HepG2 (cell line): Measurements from ENCODE around the gene ZXDC. TPM values are rescaled to one million over a fixed set of nuclear protein-coding genes. Genes with fewer than 3 reads are reported as not detected.

Experiments used
- CEBPG ChIP-seq: IDR thresholded peaks from 2 replicates; pipeline ENCODE4 v1.6.1; 2016
- FIP1L1 ChIP-seq: fragments of 200-400 bp; formaldehyde crosslinking; IDR thresholded peaks from 2 replicates; pipeline ENCODE4 v1.6.1; 2018; ENCODE audit warnings: low read depth, mild to moderate bottlenecking, low read length, moderate library complexity, borderline replicate concordance; ENCODE audit not compliant: insufficient read depth
- HHEX ChIP-seq: IDR thresholded peaks from 2 replicates; pipeline ENCODE4 v1.6.1; 2016; ENCODE audit warnings: control low read depth
- HNRNPLL ChIP-seq: fragments of 200-400 bp; formaldehyde crosslinking; IDR thresholded peaks from 2 replicates; pipeline ENCODE4 v1.6.1; 2017; ENCODE audit warnings: mild to moderate bottlenecking, low read depth, low read length; ENCODE audit not compliant: poor library complexity, severe bottlenecking
- MED8 ChIP-seq: sonication (generic); formaldehyde crosslinking; IDR thresholded peaks from 2 replicates; pipeline ENCODE4 v1.8.1; 2023; ENCODE audit warnings: mild to moderate bottlenecking, missing genetic modification reagents; ENCODE audit not compliant: insufficient replicate concordance
- MIXL1 ChIP-seq: IDR thresholded peaks from 2 replicates; pipeline ENCODE4 v1.6.1; 2016
- NCOA5 ChIP-seq: sonication (generic); formaldehyde crosslinking; IDR thresholded peaks from 2 replicates; pipeline ENCODE4 v1.4.0; 2020; ENCODE audit warnings: missing genetic modification reagents
- NFE2 ChIP-seq: sonication (generic); formaldehyde crosslinking; IDR thresholded peaks from 2 replicates; pipeline ENCODE4 v1.4.0; 2020; ENCODE audit warnings: missing genetic modification reagents
- NFYC ChIP-seq: IDR thresholded peaks from 2 replicates; pipeline ENCODE4 v1.6.1; 2016; ENCODE audit warnings: missing genetic modification reagents, missing compliant biosample characterization
- RBAK ChIP-seq: sonication (generic); formaldehyde crosslinking; IDR thresholded peaks from 2 replicates; pipeline ENCODE4 v1.5.1; 2020; ENCODE audit warnings: mild to moderate bottlenecking, missing genetic modification reagents
- RFX3 ChIP-seq: IDR thresholded peaks from 2 replicates; pipeline ENCODE4 v1.6.1; 2016; ENCODE audit warnings: missing biosample characterization, missing genetic modification reagents
- RXRA ChIP-seq: sonication (generic); formaldehyde crosslinking; IDR thresholded peaks from 2 replicates; pipeline ENCODE4 v1.5.1; 2020; ENCODE audit warnings: missing genetic modification reagents
- SMYD3 ChIP-seq: sonication (generic); formaldehyde crosslinking; IDR thresholded peaks from 2 replicates; pipeline ENCODE4 v1.8.1; 2023; ENCODE audit warnings: mild to moderate bottlenecking, missing genetic modification reagents
- SNAI1 ChIP-seq: sonication (generic); formaldehyde crosslinking; IDR thresholded peaks from 2 replicates; pipeline ENCODE4 v1.5.0; 2020; ENCODE audit warnings: mild to moderate bottlenecking, missing genetic modification reagents, borderline replicate concordance
- SNAPC4 ChIP-seq: sonication (generic); formaldehyde crosslinking; IDR thresholded peaks from 2 replicates; pipeline ENCODE4 v1.4.0; 2020; ENCODE audit warnings: mild to moderate bottlenecking, missing genetic modification reagents
- SRSF9 ChIP-seq: fragments of 200-400 bp; formaldehyde crosslinking; IDR thresholded peaks from 2 replicates; pipeline ENCODE4 v1.6.1; 2018; ENCODE audit warnings: borderline replicate concordance, mild to moderate bottlenecking, low read depth, low read length; ENCODE audit not compliant: insufficient read depth, poor library complexity, severe bottlenecking
- ZNF207 ChIP-seq: fragments of 450-650 bp; IDR thresholded peaks from 2 replicates; pipeline ENCODE4 v1.6.1; 2016; ENCODE audit warnings: antibody characterized with exemption, borderline replicate concordance
- ZNF432 ChIP-seq: sonication (generic); formaldehyde crosslinking; IDR thresholded peaks from 2 replicates; pipeline ENCODE4 v1.5.0; 2020; ENCODE audit warnings: missing genetic modification reagents, mild to moderate bottlenecking, borderline replicate concordance
- ZNF468 ChIP-seq: sonication (generic); formaldehyde crosslinking; IDR thresholded peaks from 2 replicates; pipeline ENCODE4 v1.8.0; 2022; ENCODE audit warnings: mild to moderate bottlenecking, moderate library complexity, missing genetic modification reagents
- ZNF562 ChIP-seq: sonication (generic); formaldehyde crosslinking; IDR thresholded peaks from 2 replicates; pipeline ENCODE4 v1.8.0; 2022; ENCODE audit warnings: missing genetic modification reagents, borderline replicate concordance
- ZNF652 ChIP-seq: IDR thresholded peaks from 2 replicates; pipeline ENCODE4 v1.6.1; 2016; ENCODE audit warnings: low read depth, borderline replicate concordance
- ZNF737 ChIP-seq: sonication (generic); formaldehyde crosslinking; IDR thresholded peaks from 2 replicates; pipeline ENCODE4 v1.5.0; 2020; ENCODE audit warnings: missing genetic modification reagents, mild to moderate bottlenecking, borderline replicate concordance
- polyA plus RNA-seq, 8 experiments: library from polyadenylated mRNA; depleted of rRNA in 3 of 8; stranded (reverse) in 7 of 8; unstranded in 1 of 8; fragments of >200 nt; fragmentation: Illumina TruSeq in 4 of 8; extraction: Trizol in 4 of 8; gene quantifications; 2 replicates each; pipeline versions ENCODE4 v1.2.1 to v1.2.3, GENCODE V29; 2011 to 2016; ENCODE audit warnings: low read depth in 4 of 8, missing spikeins in 1 of 8, mixed read lengths in 1 of 8; ENCODE audit not compliant: insufficient read depth in 1 of 8
- total RNA-seq, 5 experiments: library from RNA; depleted of rRNA; stranded (reverse); fragments of >200 nt; fragmentation: Illumina TruSeq; extraction: Trizol; gene quantifications; 2 replicates each; pipeline ENCODE4 v1.2.3, GENCODE V29; 2016; ENCODE audit warnings: low read depth in 1 of 5
- TF ChIP-seq, protein P1 (sequence below): sonication (generic); formaldehyde crosslinking; conservative IDR thresholded peaks from 2 replicates; pipeline ENCODE4 v1.8.0; 2022; ENCODE audit warnings: missing genetic modification reagents
- TF ChIP-seq, protein P2 (sequence below): sonication (generic); formaldehyde crosslinking; IDR thresholded peaks from 2 replicates; pipeline ENCODE4 v1.5.0; 2020; ENCODE audit warnings: missing genetic modification reagents

ZXDC gene
- total and polyA plus RNA-seq, 2 of the 13 experiments (the other 11 are each of a cell fraction or from before 2014, with no cell fraction given), result 17.6 to 21.2 TPM

DNA sequence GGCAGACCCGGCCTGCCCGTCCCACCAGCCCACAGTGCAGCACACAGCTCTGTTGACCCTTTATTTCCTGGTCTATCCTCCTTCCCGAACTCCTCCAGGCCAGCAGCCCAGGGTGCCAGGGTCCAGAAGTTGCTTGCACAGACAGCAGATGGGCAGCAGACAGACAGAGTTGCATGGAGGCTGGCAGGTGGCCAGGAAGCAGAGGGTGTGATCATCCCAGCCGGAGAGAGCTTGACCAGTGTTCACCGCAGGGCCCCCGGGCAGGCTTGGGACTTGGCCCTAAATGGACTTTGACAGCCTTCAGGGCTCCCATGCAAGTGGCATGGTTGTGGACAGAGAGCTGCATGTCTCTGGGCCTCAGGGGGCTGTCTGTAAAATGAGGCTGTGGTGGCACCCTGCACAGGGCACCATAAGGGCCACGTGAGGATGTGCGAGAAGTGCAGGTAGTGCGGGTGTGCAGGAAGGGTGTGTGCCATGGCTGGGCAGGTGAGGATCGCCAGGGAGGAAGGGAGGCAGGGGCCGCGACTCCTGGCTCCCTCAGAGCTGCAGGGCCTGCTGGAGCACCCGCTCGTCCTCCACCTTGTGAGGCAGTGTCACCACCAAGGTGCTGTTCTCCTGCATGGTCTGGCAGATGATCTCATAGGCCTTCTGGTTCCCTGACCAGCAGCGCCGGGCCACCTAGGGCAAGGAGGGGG is 6.3 kb upstream of the ZXDC start (continued):
- TF ChIP-seq, protein P1, sequence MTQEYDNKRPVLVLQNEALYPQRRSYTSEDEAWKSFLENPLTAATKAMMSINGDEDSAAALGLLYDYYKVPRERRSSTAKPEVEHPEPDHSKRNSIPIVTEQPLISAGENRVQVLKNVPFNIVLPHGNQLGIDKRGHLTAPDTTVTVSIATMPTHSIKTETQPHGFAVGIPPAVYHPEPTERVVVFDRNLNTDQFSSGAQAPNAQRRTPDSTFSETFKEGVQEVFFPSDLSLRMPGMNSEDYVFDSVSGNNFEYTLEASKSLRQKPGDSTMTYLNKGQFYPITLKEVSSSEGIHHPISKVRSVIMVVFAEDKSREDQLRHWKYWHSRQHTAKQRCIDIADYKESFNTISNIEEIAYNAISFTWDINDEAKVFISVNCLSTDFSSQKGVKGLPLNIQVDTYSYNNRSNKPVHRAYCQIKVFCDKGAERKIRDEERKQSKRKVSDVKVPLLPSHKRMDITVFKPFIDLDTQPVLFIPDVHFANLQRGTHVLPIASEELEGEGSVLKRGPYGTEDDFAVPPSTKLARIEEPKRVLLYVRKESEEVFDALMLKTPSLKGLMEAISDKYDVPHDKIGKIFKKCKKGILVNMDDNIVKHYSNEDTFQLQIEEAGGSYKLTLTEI (CRISPR knock-in tag), result no peak
- TF ChIP-seq RBAK (CRISPR knock-in tag), result no peak
- TF ChIP-seq CEBPG (CRISPR knock-in tag), result peak; percentile 21; the same call in 1 of the 2 replicates
- no peak for TF ChIP-seq ZNF468 (CRISPR knock-in tag)
- no peak for TF ChIP-seq ZNF207
- TF ChIP-seq NFE2, result no peak
- 0 out of 2 replicates have a peak, but pooled peaks have one; percentile 40 for TF ChIP-seq ZNF737 (CRISPR knock-in tag)
- TF ChIP-seq SMYD3 (CRISPR knock-in tag), result no peak
- TF ChIP-seq MIXL1 (CRISPR knock-in tag), result no peak
- no peak for TF ChIP-seq SRSF9
- TF ChIP-seq NFYC (CRISPR knock-in tag), result no peak
- TF ChIP-seq ZNF562, result no peak
- TF ChIP-seq, protein P2, sequence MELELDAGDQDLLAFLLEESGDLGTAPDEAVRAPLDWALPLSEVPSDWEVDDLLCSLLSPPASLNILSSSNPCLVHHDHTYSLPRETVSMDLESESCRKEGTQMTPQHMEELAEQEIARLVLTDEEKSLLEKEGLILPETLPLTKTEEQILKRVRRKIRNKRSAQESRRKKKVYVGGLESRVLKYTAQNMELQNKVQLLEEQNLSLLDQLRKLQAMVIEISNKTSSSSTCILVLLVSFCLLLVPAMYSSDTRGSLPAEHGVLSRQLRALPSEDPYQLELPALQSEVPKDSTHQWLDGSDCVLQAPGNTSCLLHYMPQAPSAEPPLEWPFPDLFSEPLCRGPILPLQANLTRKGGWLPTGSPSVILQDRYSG (CRISPR knock-in tag), result no peak
- TF ChIP-seq RFX3, result no peak
- no peak for TF ChIP-seq SNAI1 (CRISPR knock-in tag)
- TF ChIP-seq HNRNPLL, result no peak
- peak; percentile 84 for TF ChIP-seq ZNF652 (CRISPR knock-in tag)
- TF ChIP-seq MED8 (CRISPR knock-in tag), result no peak
- no peak for TF ChIP-seq SNAPC4 (CRISPR knock-in tag)
- no peak for TF ChIP-seq ZNF432 (CRISPR knock-in tag)
- TF ChIP-seq FIP1L1, result no peak
- no peak for TF ChIP-seq HHEX (CRISPR knock-in tag)
- TF ChIP-seq RXRA, result no peak
- TF ChIP-seq NCOA5, result no peak
